A549 (cell line): ENCODE data around the gene MEGF8. TPM values are rescaled to one million over a fixed set of nuclear protein-coding genes. Genes with fewer than 3 reads are reported as not detected.

ENCODE experiments used
- ATAC-seq, 2 experiments: fragments of 200-7000 bp in 1 of 2; fragments of >200 bp in 1 of 2; cut with Nextera tagmentation in 1 of 2; cut with Tn5 transposase in 1 of 2; 3 replicates each; pipeline versions ENCODE4 v1.8.0 to v1.9.1; 2018 to 2020; ENCODE audit warnings: mild to moderate bottlenecking in 1 of 2, moderate library complexity in 1 of 2
- CTCF ChIA-PET: fragments of 300-600 bp; sonication (Branson Sonifier 250); formaldehyde crosslinking; extraction: SDS; loops from one replicate; lab custom pipeline; 2021; ENCODE audit warnings: antibody characterized with exemption, inconsistent platforms; lab: Yijun Ruan, JAX
- POLR2A ChIA-PET: fragments of 350-600 bp; formaldehyde crosslinking; extraction: SDS; loops from one replicate; lab custom pipeline; 2021; ENCODE audit warnings: antibody characterized with exemption, inconsistent platforms; lab: Yijun Ruan, JAX
- DNase-seq, 2 experiments: peaks; one replicate each; pipeline versions ENCODE4 v3.0.0 to v3.0.0-alpha.2; 2011 to 2016; ENCODE audit warnings: low read depth in 1 of 2, low spot score in 1 of 2
- FAIRE-seq: peaks from 2 replicates; lab custom pipeline; 2011; peaks lifted over from hg19 to GRCh38; lab: Jason Lieb, UNC
- H3K27ac ChIP-seq, 2 experiments: fragments of >200 bp; sonication (Bioruptor Twin); formaldehyde crosslinking; 3 replicates each; pipeline ENCODE4 v1.5.1; 2016 to 2017
- H3K4me1 ChIP-seq: fragments of >200 bp; sonication (Bioruptor Twin); formaldehyde crosslinking; 3 replicates; pipeline ENCODE4 v1.6.1; 2016
- H3K4me2 ChIP-seq: fragments of >200 bp; sonication (Bioruptor Twin); formaldehyde crosslinking; 3 replicates; pipeline ENCODE4 v1.6.1; 2016
- H3K4me3 ChIP-seq: fragments of >200 bp; sonication (Bioruptor Twin); formaldehyde crosslinking; 3 replicates; pipeline ENCODE4 v1.5.1; 2016
- H3K9me3 ChIP-seq: fragments of >200 bp; sonication (Bioruptor Twin); formaldehyde crosslinking; 3 replicates; pipeline ENCODE4 v1.6.1; 2016
- CBX2 ChIP-seq: fragments of 200-600 bp; sonication (generic); IDR thresholded peaks from 2 replicates; pipeline ENCODE4 v1.6.1; 2016; ENCODE audit warnings: low read depth, mild to moderate bottlenecking, borderline replicate concordance
- CBX8 ChIP-seq: fragments of 200-600 bp; sonication (generic); IDR thresholded peaks from 2 replicates; pipeline ENCODE4 v1.6.1; 2016
- CEBPB ChIP-seq, 2 experiments: fragments of >200 bp in 1 of 2; sonication (Bioruptor Twin) in 1 of 2; formaldehyde crosslinking in 1 of 2; IDR thresholded peaks; 2 replicates each; pipeline ENCODE4 v1.6.1; 2012 to 2016
- CHD4 ChIP-seq: fragments of 200-600 bp; sonication (generic); IDR thresholded peaks from 2 replicates; pipeline ENCODE4 v1.6.1; 2016; ENCODE audit warnings: antibody characterized with exemption, mild to moderate bottlenecking, borderline replicate concordance
- CTCF ChIP-seq: fragments of >200 bp; sonication (Bioruptor Twin); formaldehyde crosslinking; IDR thresholded peaks from 3 replicates; pipeline ENCODE4 v1.5.1; 2016
- EHMT2 ChIP-seq: fragments of 200-600 bp; sonication (generic); IDR thresholded peaks from 2 replicates; pipeline ENCODE4 v1.6.1; 2016; ENCODE audit warnings: antibody characterized with exemption, low read depth, mild to moderate bottlenecking, moderate library complexity
- EP300 ChIP-seq, 2 experiments: fragments of >200 bp; sonication (Bioruptor Twin); formaldehyde crosslinking; IDR thresholded peaks; 2 replicates in 1 of 2; 3 replicates in 1 of 2; pipeline ENCODE4 v1.6.1; 2016 to 2017
- ESRRA ChIP-seq: fragments of 150-350 bp; IDR thresholded peaks from 2 replicates; pipeline ENCODE4 v1.6.1; 2014; ENCODE audit warnings: mild to moderate bottlenecking, low read length, borderline replicate concordance
- FOSL2 ChIP-seq, 2 experiments: fragments of 450-650 bp in 1 of 2; fragments of >200 bp in 1 of 2; sonication (Bioruptor Twin) in 1 of 2; formaldehyde crosslinking; IDR thresholded peaks; 2 replicates each; pipeline versions ENCODE4 v1.5.0 to v1.6.1; 2016 to 2020; ENCODE audit warnings: mild to moderate bottlenecking in 1 of 2, moderate library complexity in 1 of 2
- GATA3 ChIP-seq: IDR thresholded peaks from 2 replicates; pipeline ENCODE4 v1.6.1; 2012; ENCODE audit warnings: borderline replicate concordance
- HDAC2 ChIP-seq: fragments of 200-600 bp; sonication (generic); IDR thresholded peaks from 2 replicates; pipeline ENCODE4 v1.6.1; 2016
- HOXB5 ChIP-seq: fragments of 250-450 bp; sonication (Bioruptor Pico); IDR thresholded peaks from 2 replicates; pipeline ENCODE4 v1.5.0; 2020; ENCODE audit warnings: mild to moderate bottlenecking, moderate library complexity
- JUNB ChIP-seq: fragments of >200 bp; sonication (Bioruptor Twin); formaldehyde crosslinking; IDR thresholded peaks from 2 replicates; pipeline ENCODE4 v1.6.1; 2016
- MAX ChIP-seq: IDR thresholded peaks from 2 replicates; pipeline ENCODE4 v1.6.1; 2012
- MAZ ChIP-seq: fragments of 150-350 bp; IDR thresholded peaks from 2 replicates; pipeline ENCODE4 v1.6.1; 2014; ENCODE audit warnings: antibody characterized with exemption, low read depth, low read length, borderline replicate concordance
- MYC ChIP-seq: IDR thresholded peaks from 2 replicates; pipeline ENCODE4 v1.6.1; 2012; ENCODE audit warnings: mild to moderate bottlenecking, inconsistent platforms, low read length, improper control_type of control experiment, borderline replicate concordance
- POLR2A ChIP-seq: IDR thresholded peaks from 2 replicates; pipeline ENCODE4 v1.6.1; 2012; ENCODE audit warnings: mild to moderate bottlenecking, low read length
- POLR2AphosphoS2 ChIP-seq: conservative IDR thresholded peaks from 2 replicates; pipeline ENCODE4 v1.6.1; 2012; ENCODE audit warnings: low read length, improper control_type of control experiment, inconsistent platforms
- SREBF2 ChIP-seq: fragments of 450-650 bp; IDR thresholded peaks from 2 replicates; pipeline ENCODE4 v1.6.1; 2014; ENCODE audit warnings: mild to moderate bottlenecking, moderate library complexity
- TFCP2L1 ChIP-seq: fragments of 250-450 bp; sonication (Bioruptor Pico); IDR thresholded peaks from 2 replicates; pipeline ENCODE4 v1.5.0; 2021; ENCODE audit warnings: mild to moderate bottlenecking
- TP53 ChIP-seq: fragments of 250-450 bp; sonication (Bioruptor Pico); IDR thresholded peaks from 2 replicates; pipeline ENCODE4 v1.5.0; 2021; ENCODE audit warnings: mild to moderate bottlenecking, moderate library complexity
- ZFP36 ChIP-seq: fragments of 450-650 bp; IDR thresholded peaks from 2 replicates; pipeline ENCODE4 v1.6.1; 2014; ENCODE audit warnings: borderline replicate concordance; ENCODE audit not compliant: partially characterized antibody
- ZSCAN20 ChIP-seq: fragments of 250-450 bp; sonication (Bioruptor Pico); IDR thresholded peaks from 2 replicates; pipeline ENCODE4 v1.8.0; 2022; ENCODE audit warnings: mild to moderate bottlenecking, moderate library complexity
- WGBS: methylation state at CpG from one replicate; pipeline ENCODE4 v1.1.6; 2017; ENCODE audit errors: missing lambda C conversion rate; 5-methylcytosine and 5-hydroxymethylcytosine counted together
- polyA plus RNA-seq, 4 experiments: library from polyadenylated mRNA; depleted of rRNA in 3 of 4; stranded (reverse); fragments of >200 nt; fragmentation: RNase III in 1 of 4; extraction: RNeasy Plus Mini Kit Qiagen cat#74134 plus additional on column Dnase treatment in 1 of 4; gene quantifications; 2 replicates in 3 of 4; 3 replicates in 1 of 4; pipeline ENCODE4 v1.2.3, GENCODE V29; 2011 to 2017
- TF ChIP-seq, protein P1 (sequence below): fragments of 200-600 bp; sonication (generic); IDR thresholded peaks from 2 replicates; pipeline ENCODE4 v1.6.1; 2016; ENCODE audit warnings: antibody characterized with exemption, mild to moderate bottlenecking, moderate library complexity

Gene MEGF8
- polyA plus RNA-seq, 2 of the 4 experiments (the other 2 are of a cell fraction): 10.4 to 27.2 TPM

DNA sequence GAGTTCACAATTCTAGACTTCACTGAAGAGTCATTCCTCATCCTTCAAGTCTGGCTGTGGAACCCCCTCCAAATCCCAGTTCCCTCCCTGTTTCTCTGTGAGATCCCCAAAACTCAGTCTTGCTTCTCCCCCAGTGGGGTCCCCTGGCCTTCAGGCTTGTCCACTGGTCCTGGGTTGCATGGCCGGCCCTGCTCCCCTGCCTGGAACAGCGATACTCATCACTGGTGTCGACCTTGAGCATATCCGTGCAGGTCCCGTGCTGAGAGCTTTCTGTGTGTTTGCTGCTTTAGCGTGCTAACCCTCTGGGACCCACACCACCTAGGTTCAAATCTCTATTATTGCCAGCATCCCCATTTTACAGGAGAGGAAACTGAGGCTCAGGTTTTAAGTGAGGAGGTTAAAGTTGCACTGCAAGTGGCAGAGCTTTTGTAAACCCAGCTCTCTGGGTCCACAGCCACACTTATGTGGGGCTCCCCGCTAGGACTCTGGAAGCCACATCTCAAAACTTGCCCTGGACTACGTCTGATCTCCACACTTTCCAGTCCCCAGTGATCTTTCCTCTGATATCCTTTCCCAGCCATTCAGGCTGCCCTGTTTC, 86.2 kb downstream of the MEGF8 start (continued):
- TF ChIP-seq EP300 (IDR thresholded peaks at IDR 0.05) (no peak), HDAC2 (no peak), TP53 (CRISPR knock-in tag) (no peak), ZFP36 (no peak), CHD4 (no peak)

DNA sequence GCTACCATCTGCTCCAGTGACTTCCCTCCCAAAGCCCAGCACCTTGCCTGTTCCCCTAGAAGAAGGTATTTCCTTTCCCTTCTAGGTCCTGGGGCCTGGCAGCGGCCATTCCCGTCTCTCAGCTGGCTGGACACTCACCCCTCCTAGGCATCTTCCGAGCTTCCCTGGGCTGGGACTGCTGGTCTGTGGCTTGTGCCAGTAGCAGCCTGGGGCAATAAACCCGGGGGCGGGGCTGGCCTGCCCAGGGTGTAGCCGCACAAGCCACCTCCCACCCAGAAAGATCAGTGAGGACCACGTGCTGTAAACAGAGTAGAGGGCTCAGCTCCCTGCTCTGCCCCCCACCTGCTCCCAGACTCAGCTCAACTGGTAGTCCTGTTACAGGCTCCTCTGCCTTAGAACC, 86.8 kb downstream of the MEGF8 start:
- ATAC-seq: peak; percentile 12; a peak in 4 of 6 replicates
- TF ChIP-seq CEBPB (IDR thresholded peaks at IDR 0.05) (no peak), POLR2A (no peak), CBX2 (no peak), MAX (no peak), JUNB (no peak), ZSCAN20 (no peak), POLR2AphosphoS2 (no peak), CTCF (no peak), TFCP2L1 (CRISPR knock-in tag) (no peak), MAZ (no peak), MYC (no peak), GATA3 (no peak), EHMT2 (no peak), EP300 (IDR thresholded peaks at IDR 0.05) (no peak), SREBF2 (no peak)
- TF ChIP-seq, protein P1, sequence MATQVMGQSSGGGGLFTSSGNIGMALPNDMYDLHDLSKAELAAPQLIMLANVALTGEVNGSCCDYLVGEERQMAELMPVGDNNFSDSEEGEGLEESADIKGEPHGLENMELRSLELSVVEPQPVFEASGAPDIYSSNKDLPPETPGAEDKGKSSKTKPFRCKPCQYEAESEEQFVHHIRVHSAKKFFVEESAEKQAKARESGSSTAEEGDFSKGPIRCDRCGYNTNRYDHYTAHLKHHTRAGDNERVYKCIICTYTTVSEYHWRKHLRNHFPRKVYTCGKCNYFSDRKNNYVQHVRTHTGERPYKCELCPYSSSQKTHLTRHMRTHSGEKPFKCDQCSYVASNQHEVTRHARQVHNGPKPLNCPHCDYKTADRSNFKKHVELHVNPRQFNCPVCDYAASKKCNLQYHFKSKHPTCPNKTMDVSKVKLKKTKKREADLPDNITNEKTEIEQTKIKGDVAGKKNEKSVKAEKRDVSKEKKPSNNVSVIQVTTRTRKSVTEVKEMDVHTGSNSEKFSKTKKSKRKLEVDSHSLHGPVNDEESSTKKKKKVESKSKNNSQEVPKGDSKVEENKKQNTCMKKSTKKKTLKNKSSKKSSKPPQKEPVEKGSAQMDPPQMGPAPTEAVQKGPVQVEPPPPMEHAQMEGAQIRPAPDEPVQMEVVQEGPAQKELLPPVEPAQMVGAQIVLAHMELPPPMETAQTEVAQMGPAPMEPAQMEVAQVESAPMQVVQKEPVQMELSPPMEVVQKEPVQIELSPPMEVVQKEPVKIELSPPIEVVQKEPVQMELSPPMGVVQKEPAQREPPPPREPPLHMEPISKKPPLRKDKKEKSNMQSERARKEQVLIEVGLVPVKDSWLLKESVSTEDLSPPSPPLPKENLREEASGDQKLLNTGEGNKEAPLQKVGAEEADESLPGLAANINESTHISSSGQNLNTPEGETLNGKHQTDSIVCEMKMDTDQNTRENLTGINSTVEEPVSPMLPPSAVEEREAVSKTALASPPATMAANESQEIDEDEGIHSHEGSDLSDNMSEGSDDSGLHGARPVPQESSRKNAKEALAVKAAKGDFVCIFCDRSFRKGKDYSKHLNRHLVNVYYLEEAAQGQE: no peak
- WGBS: 71% methylated on average over 7 of the region's 7 CpGs
- H3K4me3 ChIP-seq: no peak overlapping the region
- no peak for FAIRE-seq
- H3K4me2 ChIP-seq: no peak overlapping the region
- DNase-seq: no peak
- POLR2A ChIA-PET: interaction anchor here (1.2 to 1.7 kb wide), 3 partner anchors 11 to 15 kb away, joined by 3 to 7 read pairs (median 4); no protein-coding TSS in a partner anchor
- CTCF ChIA-PET: interaction anchor here (1.1 to 12.2 kb wide), 13 partner anchors 8 to 303 kb away, joined by 3 to 302 read pairs (median 7); partner anchors contain the start of gene LIPE
- H3K27ac ChIP-seq: no peak overlapping the region
- H3K4me1 ChIP-seq: no peaks in the 10 kb centered on the region
- H3K9me3 ChIP-seq: no peaks in the 10 kb centered on the region

- DNase-seq (no peak), ATAC-seq (peak in 1 of 2 experiments; percentile 11; a peak in 2 of 6 replicates)
- Histone ChIP-seq H3K4me3 (no peak overlapping the region), H3K4me1 (no peaks in the 10 kb centered on the region)
- 76% methylated on average over 4 of the region's 4 CpGs for WGBS
- POLR2A ChIA-PET: interaction anchor here (0.6 to 1.7 kb wide), 4 partner anchors 10 to 219 kb away, joined by 3 to 7 read pairs (median 4); no protein-coding TSS in a partner anchor
- TF ChIP-seq POLR2AphosphoS2: no peak
- no peak for TF ChIP-seq ESRRA
- TF ChIP-seq CEBPB (IDR thresholded peaks at IDR 0.05): no peak
- TF ChIP-seq TP53 (CRISPR knock-in tag): no peak
- TF ChIP-seq HOXB5: no peak
- TF ChIP-seq FOSL2 (IDR thresholded peaks at IDR 0.05): no peak
- TF ChIP-seq FOSL2 (CRISPR knock-in tag; IDR thresholded peaks at IDR 0.05): no peak
- no peak for TF ChIP-seq CBX8
- TF ChIP-seq, all 56 proteins: peak for 0
- Histone ChIP-seq H3K9me3 (no peaks in the 10 kb centered on the region), H3K4me2 (no peak overlapping the region), H3K27ac (peak overlapping the region in 1 of 2 experiments; percentile 10; a peak in 1 of 6 replicates)
- CTCF ChIA-PET: interaction anchor here (0.6 to 12.2 kb wide), 14 partner anchors 8 to 304 kb away, joined by 3 to 302 read pairs (median 6); partner anchors contain the start of genes LIPE and ZNF526
- FAIRE-seq: no peak
Observed at GRCh38 chr19:42412661-42413076, 87.2 kb downstream of the MEGF8 start.
